K562 (cell line): Measurements from ENCODE around the gene MNDA. TPM values are rescaled to one million over a fixed set of nuclear protein-coding genes. Genes with fewer than 3 reads are reported as not detected.

Experiments used
- ATAC-seq: fragments of 200-7000 bp; cut with Tn5 transposase; 3 replicates; pipeline ENCODE4 v1.9.1; 2020; ENCODE audit warnings: moderate library complexity
- BruUV-seq: library from RNA; stranded (reverse); fragments of 400-500 nt; replicated peaks from 2 replicates; lab custom pipeline; 2021; lab: Mats Ljungman, UMichigan
- CTCF ChIA-PET: fragments of 300-600 bp; formaldehyde crosslinking; extraction: SDS; loops from one replicate; lab custom pipeline; 2021; ENCODE audit warnings: low intra/inter-chr PET ratio; lab: Yijun Ruan, JAX
- POLR2A ChIA-PET: fragments of 300-600, 350-650 bp; sonication (Branson Sonifier 250); formaldehyde crosslinking; extraction: SDS; loops from one replicate; lab custom pipeline; 2021; ENCODE audit warnings: antibody characterized with exemption, inconsistent platforms; lab: Yijun Ruan, JAX
- DNase-seq, 4 experiments: peaks; one replicate each; pipeline versions ENCODE4 v3.0.0 to v3.0.0-alpha.2; 2011 to 2018; ENCODE audit warnings: low spot score in 3 of 4, mixed read lengths in 3 of 4; ENCODE audit errors: extremely low read depth in 1 of 4
- FAIRE-seq: peaks from 2 replicates; lab custom pipeline; 2011; peaks lifted over from hg19 to GRCh38; lab: Jason Lieb, UNC
- H2AFZ ChIP-seq: 2 replicates; pipeline ENCODE4 v1.6.0; 2011; ENCODE audit warnings: low read depth, low read length, control low read depth, inconsistent platforms
- H3K27ac ChIP-seq: fragments of 200-600 bp; 3 replicates; pipeline ENCODE4 v1.8.0; 2011; ENCODE audit warnings: low read depth, mild to moderate bottlenecking, control low read depth, inconsistent platforms, low read length, moderate library complexity, mixed read lengths; ENCODE audit errors: extremely low read depth
- H3K27me3 ChIP-seq, 2 experiments: fragments of 300-600 bp in 1 of 2; 2 replicates in 1 of 2; 3 replicates in 1 of 2; pipeline versions ENCODE4 v1.6.0 to v1.8.0; 2011; ENCODE audit warnings: inconsistent platforms in 2 of 2, low read length in 2 of 2, mild to moderate bottlenecking in 1 of 2, mixed read lengths in 1 of 2, moderate library complexity in 1 of 2; ENCODE audit not compliant: control insufficient read depth in 2 of 2, insufficient read depth in 2 of 2
- H3K36me3 ChIP-seq: fragments of 300-600 bp; 3 replicates; pipeline ENCODE4 v1.8.0; 2011; ENCODE audit warnings: mild to moderate bottlenecking, low read length, inconsistent platforms; ENCODE audit not compliant: control insufficient read depth, insufficient read depth
- H3K4me1 ChIP-seq, 2 experiments: fragments of 200-600 bp in 1 of 2; replicated peaks in 1 of 2; 2 replicates in 1 of 2; 3 replicates in 1 of 2; pipeline versions ENCODE4 v1.5.1 to v1.8.0; 2011; ENCODE audit warnings: inconsistent platforms in 2 of 2, low read length in 2 of 2, mild to moderate bottlenecking in 1 of 2, mixed read lengths in 1 of 2, moderate library complexity in 1 of 2; ENCODE audit not compliant: control insufficient read depth in 2 of 2, insufficient read depth in 2 of 2
- H3K4me2 ChIP-seq: 2 replicates; pipeline ENCODE4 v1.6.1; 2011; ENCODE audit warnings: low read length, control low read depth, inconsistent platforms, mixed read lengths; ENCODE audit not compliant: insufficient read depth
- H3K4me3 ChIP-seq: fragments of 200-600 bp; sonication (generic), shearing (Covaris generic); 2 replicates; pipeline ENCODE4 v1.5.1; 2016; ENCODE audit warnings: control low read depth, inconsistent platforms
- H3K79me2 ChIP-seq: fragments of 200-600 bp; 3 replicates; pipeline ENCODE4 v1.8.0; 2011; ENCODE audit warnings: low read length, inconsistent platforms; ENCODE audit not compliant: control insufficient read depth, insufficient read depth
- H3K9ac ChIP-seq, 2 experiments: 2 replicates each; pipeline versions ENCODE4 v1.6.0 to v1.6.1; 2011; ENCODE audit warnings: low read depth in 2 of 2, low read length in 2 of 2, control low read depth in 1 of 2, inconsistent platforms in 1 of 2, mild to moderate bottlenecking in 1 of 2, mixed read lengths in 1 of 2; ENCODE audit not compliant: insufficient read depth in 1 of 2
- H3K9me1 ChIP-seq: one replicate; pipeline ENCODE4 v1.6.0; 2011; ENCODE audit warnings: inconsistent platforms, mild to moderate bottlenecking, low read length, moderate library complexity; ENCODE audit not compliant: control insufficient read depth, insufficient read depth
- H3K9me3 ChIP-seq: replicated peaks from 2 replicates; pipeline ENCODE4 v1.5.1; 2011; ENCODE audit warnings: low read depth, low read length, inconsistent platforms; ENCODE audit not compliant: control insufficient read depth, insufficient read depth
- H4K20me1 ChIP-seq: replicated peaks from 2 replicates; pipeline ENCODE4 v1.6.1; 2011; ENCODE audit warnings: low read length, inconsistent platforms, mixed read lengths; ENCODE audit not compliant: control insufficient read depth, insufficient read depth
- BCOR ChIP-seq: fragments of 450-650 bp; IDR thresholded peaks from 2 replicates; pipeline ENCODE4 v1.6.1; 2016
- BMI1 ChIP-seq: fragments of 150-350 bp; IDR thresholded peaks from 2 replicates; pipeline ENCODE4 v1.6.1; 2014; ENCODE audit warnings: low read length
- DLX4 ChIP-seq: fragments of 250-450 bp; sonication (Bioruptor Pico); IDR thresholded peaks from 2 replicates; pipeline ENCODE4 v1.6.1; 2021; ENCODE audit warnings: mild to moderate bottlenecking
- ELF1 ChIP-seq: fragments of 200-800 bp; sonication (Bioruptor generic); IDR thresholded peaks from 2 replicates; pipeline ENCODE4 v1.6.1; 2016; ENCODE audit warnings: missing genetic modification characterization, missing compliant biosample characterization
- LARP7 ChIP-seq: fragments of 450-650 bp; IDR thresholded peaks from 2 replicates; pipeline ENCODE4 v1.6.1; 2016
- STAG1 ChIP-seq: sonication (generic); formaldehyde crosslinking; IDR thresholded peaks from 2 replicates; pipeline ENCODE4 v1.5.0; 2020; ENCODE audit warnings: missing genetic modification reagents, borderline replicate concordance
- TAF15 ChIP-seq: fragments of 200-400 bp; formaldehyde crosslinking; IDR thresholded peaks from 2 replicates; pipeline ENCODE4 v1.6.1; 2017; ENCODE audit warnings: mild to moderate bottlenecking, low read depth, low read length, moderate library complexity
- TEAD2 ChIP-seq: fragments of 450-650 bp; IDR thresholded peaks from 2 replicates; pipeline ENCODE4 v1.6.1; 2016; ENCODE audit warnings: missing genetic modification characterization, control low read depth, missing compliant biosample characterization
- ZNF184 ChIP-seq: sonication (generic); formaldehyde crosslinking; IDR thresholded peaks from 2 replicates; pipeline ENCODE4 v1.5.0; 2020; ENCODE audit warnings: missing genetic modification reagents
- ZNF274 ChIP-seq: IDR thresholded peaks from 2 replicates; pipeline ENCODE4 v1.6.1; 2011; ENCODE audit warnings: low read depth, mild to moderate bottlenecking, low read length, moderate library complexity, borderline replicate concordance
- ZNF282 ChIP-seq: sonication (generic); formaldehyde crosslinking; IDR thresholded peaks from 2 replicates; pipeline ENCODE4 v1.8.1; 2023; ENCODE audit warnings: missing genetic modification reagents
- ZNF561 ChIP-seq: fragments of 450-650 bp; formaldehyde crosslinking; conservative IDR thresholded peaks from 2 replicates; pipeline ENCODE4 v1.4.0; 2020; ENCODE audit warnings: mild to moderate bottlenecking, moderate library complexity
- WGBS: fragments of 100-300 bp; shearing (Covaris generic); methylation state at CpG from one replicate; pipeline ENCODE4 v1.1.6; 2016; ENCODE audit warnings: low coverage, mixed read lengths; ENCODE audit not compliant: insufficient coverage; ENCODE audit errors: missing lambda C conversion rate; 5-methylcytosine and 5-hydroxymethylcytosine counted together
- in situ Hi-C: fragments of 300-500 bp; cut with MboI; formaldehyde crosslinking; loops from 4 replicates; pipeline ENCODE4 v1.15.0; 2018; ENCODE audit warnings: inconsistent platforms, mixed read lengths
- intact Hi-C: fragments of 100-400 bp; cut with micrococcal nuclease; formaldehyde crosslinking; loops from 2 replicates; pipeline ENCODE4 v1.14.2; 2022
- polyA plus RNA-seq, 8 experiments: library from polyadenylated mRNA; depleted of rRNA in 4 of 8; stranded (reverse) in 5 of 8; unstranded in 3 of 8; fragments of >200 nt; fragmentation: Nextera tagmentation in 2 of 8; fragmentation: Illumina TruSeq in 1 of 8; extraction: Ambion mirVana in 2 of 8; extraction: Trizol in 1 of 8; gene quantifications; 2 replicates each; pipeline versions ENCODE4 v1.2.1 to v1.2.3, GENCODE V29; 2011 to 2014; ENCODE audit warnings: inconsistent platforms in 1 of 8, missing spikeins in 1 of 8
- total RNA-seq, 7 experiments: library from RNA; depleted of rRNA in 6 of 7; stranded (reverse); fragments of >200 nt in 6 of 7; fragmentation: Illumina TruSeq in 2 of 7; extraction: Trizol in 2 of 7; gene quantifications; 2 replicates each; pipeline versions ENCODE4 v1.2.1 to v1.2.3, GENCODE V29; 2011 to 2021; ENCODE audit warnings: low replicate concordance in 1 of 7
- TF ChIP-seq, protein P1 (sequence below): fragments of 450-650 bp; IDR thresholded peaks from 2 replicates; pipeline ENCODE4 v1.6.1; 2014; ENCODE audit warnings: low read depth, mild to moderate bottlenecking, moderate library complexity, borderline replicate concordance
- TF ChIP-seq, protein P2 (sequence below), 2 experiments: fragments of 150-350 bp in 1 of 2; IDR thresholded peaks; 2 replicates each; pipeline ENCODE4 v1.6.1; 2012 to 2016; ENCODE audit warnings: low read depth in 2 of 2, low read length in 2 of 2, mild to moderate bottlenecking in 1 of 2, moderate library complexity in 1 of 2

The MNDA gene
- total and polyA plus RNA-seq, 9 of the 15 experiments (the other 6 are each of a cell fraction or from before 2014, with no cell fraction given): 0.08 to 0.14 (median 0.09) TPM; not detected in 6

DNA sequence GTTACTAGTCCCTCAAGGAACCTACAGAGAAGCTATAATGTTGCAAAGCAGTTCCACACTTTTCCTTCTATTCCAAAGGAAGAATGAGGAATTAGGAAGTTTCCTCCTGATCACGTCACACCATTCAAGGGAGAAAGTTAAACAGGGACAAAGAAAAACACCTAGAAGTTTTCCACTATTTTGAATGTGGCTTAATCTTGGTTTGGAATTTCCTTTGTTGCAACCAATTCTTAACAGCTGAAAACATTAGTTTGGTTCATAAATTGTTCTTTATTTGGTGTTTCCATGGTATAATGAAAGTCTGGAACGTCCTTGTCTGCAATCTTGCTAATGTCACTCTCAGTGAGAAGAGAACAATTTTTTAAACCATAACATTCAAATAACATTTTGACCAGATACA is 8.4 kb downstream of the MNDA start:
- Histone ChIP-seq H3K79me2 (no peaks in the 10 kb centered on the region), H3K9ac (no peak overlapping the region), H3K4me3 (no peak overlapping the region), H2AFZ (no peak overlapping the region), H3K9me3 (0 out of 2 replicates have a peak, but pooled peaks cover 3% of the 10 kb centered on the region), H3K9me1 (no peaks in the 10 kb centered on the region), H3K4me2 (no peak overlapping the region), H3K27ac (no peak overlapping the region), H3K27me3 (no peaks in the 10 kb centered on the region), H3K36me3 (no peaks in the 10 kb centered on the region), H4K20me1 (no peaks in the 10 kb centered on the region), H3K4me1 (no peaks in the 10 kb centered on the region)
- intact Hi-C loops: no loop called here
- no TSS peak for BruUV-seq
- FAIRE-seq: no peak
- no peak for ATAC-seq
- in situ Hi-C loops: no loop called here
- DNase-seq: no peak
- POLR2A ChIA-PET: no interaction called here
- CTCF ChIA-PET: no interaction called here
- WGBS: 30% methylated on average over 2 of the region's 2 CpGs
- TF ChIP-seq, protein P1, sequence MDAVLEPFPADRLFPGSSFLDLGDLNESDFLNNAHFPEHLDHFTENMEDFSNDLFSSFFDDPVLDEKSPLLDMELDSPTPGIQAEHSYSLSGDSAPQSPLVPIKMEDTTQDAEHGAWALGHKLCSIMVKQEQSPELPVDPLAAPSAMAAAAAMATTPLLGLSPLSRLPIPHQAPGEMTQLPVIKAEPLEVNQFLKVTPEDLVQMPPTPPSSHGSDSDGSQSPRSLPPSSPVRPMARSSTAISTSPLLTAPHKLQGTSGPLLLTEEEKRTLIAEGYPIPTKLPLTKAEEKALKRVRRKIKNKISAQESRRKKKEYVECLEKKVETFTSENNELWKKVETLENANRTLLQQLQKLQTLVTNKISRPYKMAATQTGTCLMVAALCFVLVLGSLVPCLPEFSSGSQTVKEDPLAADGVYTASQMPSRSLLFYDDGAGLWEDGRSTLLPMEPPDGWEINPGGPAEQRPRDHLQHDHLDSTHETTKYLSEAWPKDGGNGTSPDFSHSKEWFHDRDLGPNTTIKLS: no peak
- no peak for TF ChIP-seq ZNF184 (CRISPR knock-in tag)
- no peak for TF ChIP-seq ZNF561 (CRISPR knock-in tag)
- no peak for TF ChIP-seq LARP7
- TF ChIP-seq ZNF274: no peak
- no peak for TF ChIP-seq DLX4 (CRISPR knock-in tag)
- no peak for TF ChIP-seq ZNF282
- TF ChIP-seq TAF15: no peak
- no peak for TF ChIP-seq TEAD2
- no peak for TF ChIP-seq BMI1
- no peak for TF ChIP-seq ELF1 (tag)
- TF ChIP-seq, protein P2, sequence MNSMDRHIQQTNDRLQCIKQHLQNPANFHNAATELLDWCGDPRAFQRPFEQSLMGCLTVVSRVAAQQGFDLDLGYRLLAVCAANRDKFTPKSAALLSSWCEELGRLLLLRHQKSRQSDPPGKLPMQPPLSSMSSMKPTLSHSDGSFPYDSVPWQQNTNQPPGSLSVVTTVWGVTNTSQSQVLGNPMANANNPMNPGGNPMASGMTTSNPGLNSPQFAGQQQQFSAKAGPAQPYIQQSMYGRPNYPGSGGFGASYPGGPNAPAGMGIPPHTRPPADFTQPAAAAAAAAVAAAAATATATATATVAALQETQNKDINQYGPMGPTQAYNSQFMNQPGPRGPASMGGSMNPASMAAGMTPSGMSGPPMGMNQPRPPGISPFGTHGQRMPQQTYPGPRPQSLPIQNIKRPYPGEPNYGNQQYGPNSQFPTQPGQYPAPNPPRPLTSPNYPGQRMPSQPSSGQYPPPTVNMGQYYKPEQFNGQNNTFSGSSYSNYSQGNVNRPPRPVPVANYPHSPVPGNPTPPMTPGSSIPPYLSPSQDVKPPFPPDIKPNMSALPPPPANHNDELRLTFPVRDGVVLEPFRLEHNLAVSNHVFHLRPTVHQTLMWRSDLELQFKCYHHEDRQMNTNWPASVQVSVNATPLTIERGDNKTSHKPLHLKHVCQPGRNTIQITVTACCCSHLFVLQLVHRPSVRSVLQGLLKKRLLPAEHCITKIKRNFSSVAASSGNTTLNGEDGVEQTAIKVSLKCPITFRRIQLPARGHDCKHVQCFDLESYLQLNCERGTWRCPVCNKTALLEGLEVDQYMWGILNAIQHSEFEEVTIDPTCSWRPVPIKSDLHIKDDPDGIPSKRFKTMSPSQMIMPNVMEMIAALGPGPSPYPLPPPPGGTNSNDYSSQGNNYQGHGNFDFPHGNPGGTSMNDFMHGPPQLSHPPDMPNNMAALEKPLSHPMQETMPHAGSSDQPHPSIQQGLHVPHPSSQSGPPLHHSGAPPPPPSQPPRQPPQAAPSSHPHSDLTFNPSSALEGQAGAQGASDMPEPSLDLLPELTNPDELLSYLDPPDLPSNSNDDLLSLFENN (IDR thresholded peaks at IDR 0.05; ENCODE audit: low read depth in 2 of 2, low read length in 2 of 2): no peak
- no peak for TF ChIP-seq BCOR
- TF ChIP-seq STAG1 (CRISPR knock-in tag): no peak
